ENCODE results near the gene SAPCD2.

GRCh38 chr9:137063311-137064026, 6.9 kb downstream of the SAPCD2 start:
- TF ChIP-seq CTCF (IDR thresholded peaks at IDR 0.05 in 4 of 5, conservative IDR thresholded peaks at IDR 0.05 in 1 of 5) (no peak), POLR2A (IDR thresholded peaks at IDR 0.05) (no peak)

All from gastrocnemius medialis (tissue), 4 donors.